GM19240 (cell line): ENCODE measurements around the gene GEMIN5.
A peak's percentile ranks its signal among the peaks of the same experiment; 100 is the strongest.
"Not testable (repeated sequence)": the region's sequence is repeated elsewhere in the genome, so short reads cannot be mapped to it uniquely, and the experiment has no call there.

Experiments
- DNase-seq: peaks from one replicate; pipeline ENCODE4 v3.0.0; 2011; ENCODE audit warnings: low spot score; ENCODE audit not compliant: insufficient read length

The GEMIN5 gene

GRCh38 chr5:154945695-154946301 lies 7.8 kb upstream of the GEMIN5 start:
- DNase-seq, result no peak

- no peak for DNase-seq
Measured at GRCh38 chr5:154944716-154945115, 6.7 kb upstream of the GEMIN5 start.

- DNase-seq, result no peak
Measured at GRCh38 chr5:154943527-154943926, 5.5 kb upstream of the GEMIN5 start.

GRCh38 chr5:154940772-154941620 lies 3.0 kb upstream of the GEMIN5 start, which contains the start of gene MRPL22:
Gene MRPL22 (plus strand): TSS chr5:154941073. CDS start chr5:154941111, 38 bp downstream.
- DNase-seq, result peak; percentile 82

- no peak for DNase-seq
Measured at GRCh38 chr5:154940375-154940771, 2.4 kb upstream of the GEMIN5 start.

- DNase-seq, result not testable (repeated sequence)
Measured at GRCh38 chr5:154939387-154939786, 1.4 kb upstream of the GEMIN5 start.

GRCh38 chr5:154937186-154937717 lies 759 bp downstream of the GEMIN5 start:
- no peak for DNase-seq

- DNase-seq, result no peak
Measured at GRCh38 chr5:154934881-154935280, 3.1 kb downstream of the GEMIN5 start.

- no peak for DNase-seq
Measured at GRCh38 chr5:154933537-154933936, 4.5 kb downstream of the GEMIN5 start.

- no peak for DNase-seq
Measured at GRCh38 chr5:154923441-154924430, 14.3 kb downstream of the GEMIN5 start.

GRCh38 chr5:154917757-154918156 lies 20.3 kb downstream of the GEMIN5 start:
- DNase-seq, result no peak

GRCh38 chr5:154916874-154917273 lies 21.1 kb downstream of the GEMIN5 start:
- no peak for DNase-seq

- DNase-seq, result not testable (repeated sequence)
Measured at GRCh38 chr5:154905601-154906000, 32.4 kb downstream of the GEMIN5 start.

- DNase-seq, result no peak
Measured at GRCh38 chr5:154901913-154902312, 36.1 kb downstream of the GEMIN5 start.

GRCh38 chr5:154901276-154901675 lies 36.7 kb downstream of the GEMIN5 start:
- no peak for DNase-seq

- no peak for DNase-seq
Measured at GRCh38 chr5:154900066-154900465, 37.9 kb downstream of the GEMIN5 start.

- DNase-seq, result no peak
Measured at GRCh38 chr5:154899151-154899816, 38.7 kb downstream of the GEMIN5 start.

GRCh38 chr5:154898210-154898609 lies 39.8 kb downstream of the GEMIN5 start:
- DNase-seq, result no peak

- no peak for DNase-seq
Measured at GRCh38 chr5:154896562-154897165, 41.3 kb downstream of the GEMIN5 start.
